GM12878 (cell line): ENCODE data around the gene FBXW8.

Experiments used
- EP300 ChIP-seq, 2 experiments: fragments of 150-350 bp in 1 of 2; IDR thresholded peaks; 2 replicates each; pipeline ENCODE4 v1.6.1; 2011 to 2012; ENCODE audit warnings: low read depth in 2 of 2, low read length in 2 of 2, borderline replicate concordance in 1 of 2, improper control_type of control experiment in 1 of 2, inconsistent platforms in 1 of 2; ENCODE audit not compliant: control insufficient read depth in 1 of 2
- NFYB ChIP-seq: IDR thresholded peaks from 2 replicates; pipeline ENCODE4 v1.6.1; 2011; ENCODE audit warnings: low read depth, mild to moderate bottlenecking, low read length, improper control_type of control experiment, moderate library complexity; ENCODE audit not compliant: insufficient read depth
- POLR2A ChIP-seq: IDR thresholded peaks from 2 replicates; pipeline ENCODE4 v1.6.1; 2011; ENCODE audit warnings: low read depth, mild to moderate bottlenecking, low read length
- RAD21 ChIP-seq: IDR thresholded peaks from 2 replicates; pipeline ENCODE4 v1.6.1; 2011; ENCODE audit warnings: mild to moderate bottlenecking, low read depth, low read length, moderate library complexity; ENCODE audit not compliant: insufficient read depth
- STAT3 ChIP-seq: IDR thresholded peaks from 2 replicates; pipeline ENCODE4 v1.6.1; 2011; ENCODE audit warnings: low read depth, low read length, improper control_type of control experiment
- TF ChIP-seq, protein P1 (sequence below): IDR thresholded peaks from 2 replicates; pipeline ENCODE4 v1.6.1; 2012; ENCODE audit warnings: mild to moderate bottlenecking, low read depth, low read length

DNA sequence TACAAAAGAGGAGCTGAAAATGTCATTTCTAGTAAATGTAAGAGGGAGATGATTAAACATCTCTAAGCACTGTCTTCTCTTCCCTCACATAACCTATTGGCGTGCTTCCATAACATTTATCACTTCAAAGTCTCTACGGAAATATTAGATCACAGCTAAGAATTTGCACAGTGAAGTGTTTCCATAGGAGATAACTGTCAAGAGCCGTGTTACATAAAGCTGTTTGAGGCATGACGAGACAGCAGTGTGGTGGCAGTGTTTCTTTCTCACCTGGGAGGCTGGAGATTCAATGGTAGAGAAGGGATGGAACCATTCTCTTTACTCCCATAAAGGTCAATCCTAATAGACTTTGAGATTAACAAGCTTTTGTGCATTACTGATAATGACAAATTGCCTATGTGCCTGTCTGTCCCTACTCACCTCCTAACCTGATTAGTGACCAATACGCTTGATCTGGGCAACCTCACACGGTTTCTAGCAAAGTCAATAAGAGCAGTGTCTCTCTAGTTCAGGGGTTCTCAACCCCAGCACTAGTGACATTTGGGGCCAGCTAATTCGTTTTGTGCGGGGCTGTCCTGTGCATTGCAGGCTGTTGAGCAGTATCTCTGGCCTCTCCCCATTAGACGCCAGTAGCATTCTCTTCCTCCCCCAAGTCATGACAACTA lies 35.3 kb downstream of the FBXW8 start:
- no peak for TF ChIP-seq NFYB
- no peak for TF ChIP-seq POLR2A
- no peak for TF ChIP-seq RAD21
- no peak for TF ChIP-seq STAT3
- TF ChIP-seq EP300 (IDR thresholded peaks at IDR 0.05; ENCODE audit: borderline replicate concordance in 1 of 2, control insufficient read depth in 1 of 2, low read depth in 2 of 2, low read length in 2 of 2): no peak
- TF ChIP-seq, protein P1, sequence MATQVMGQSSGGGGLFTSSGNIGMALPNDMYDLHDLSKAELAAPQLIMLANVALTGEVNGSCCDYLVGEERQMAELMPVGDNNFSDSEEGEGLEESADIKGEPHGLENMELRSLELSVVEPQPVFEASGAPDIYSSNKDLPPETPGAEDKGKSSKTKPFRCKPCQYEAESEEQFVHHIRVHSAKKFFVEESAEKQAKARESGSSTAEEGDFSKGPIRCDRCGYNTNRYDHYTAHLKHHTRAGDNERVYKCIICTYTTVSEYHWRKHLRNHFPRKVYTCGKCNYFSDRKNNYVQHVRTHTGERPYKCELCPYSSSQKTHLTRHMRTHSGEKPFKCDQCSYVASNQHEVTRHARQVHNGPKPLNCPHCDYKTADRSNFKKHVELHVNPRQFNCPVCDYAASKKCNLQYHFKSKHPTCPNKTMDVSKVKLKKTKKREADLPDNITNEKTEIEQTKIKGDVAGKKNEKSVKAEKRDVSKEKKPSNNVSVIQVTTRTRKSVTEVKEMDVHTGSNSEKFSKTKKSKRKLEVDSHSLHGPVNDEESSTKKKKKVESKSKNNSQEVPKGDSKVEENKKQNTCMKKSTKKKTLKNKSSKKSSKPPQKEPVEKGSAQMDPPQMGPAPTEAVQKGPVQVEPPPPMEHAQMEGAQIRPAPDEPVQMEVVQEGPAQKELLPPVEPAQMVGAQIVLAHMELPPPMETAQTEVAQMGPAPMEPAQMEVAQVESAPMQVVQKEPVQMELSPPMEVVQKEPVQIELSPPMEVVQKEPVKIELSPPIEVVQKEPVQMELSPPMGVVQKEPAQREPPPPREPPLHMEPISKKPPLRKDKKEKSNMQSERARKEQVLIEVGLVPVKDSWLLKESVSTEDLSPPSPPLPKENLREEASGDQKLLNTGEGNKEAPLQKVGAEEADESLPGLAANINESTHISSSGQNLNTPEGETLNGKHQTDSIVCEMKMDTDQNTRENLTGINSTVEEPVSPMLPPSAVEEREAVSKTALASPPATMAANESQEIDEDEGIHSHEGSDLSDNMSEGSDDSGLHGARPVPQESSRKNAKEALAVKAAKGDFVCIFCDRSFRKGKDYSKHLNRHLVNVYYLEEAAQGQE: no peak
